Activated CD4-positive, alpha-beta T cell treated with anti-CD3 and anti-CD28 coated beads for 4 hours (primary cell): ENCODE data around the gene LMX1B.
"Not testable (repeated sequence)": the region's sequence is repeated elsewhere in the genome, so short reads cannot be mapped to it uniquely, and the experiment has no call there.

Experiments used
- DNase-seq, 2 donors: peaks; one replicate each; pipeline ENCODE4 v3.0.0-alpha.2; 2020

LMX1B gene

GRCh38 chr9:126722252-126722921 lies 108.7 kb downstream of the LMX1B start:
- peak; percentile 94 to 95 for DNase-seq

GRCh38 chr9:126722922-126723806 lies 109.4 kb downstream of the LMX1B start:
- peak; percentile 64 to 77 for DNase-seq

- DNase-seq, result no peak
Observed at GRCh38 chr9:126723807-126724172, 110.1 kb downstream of the LMX1B start.

- no peak for DNase-seq
Observed at GRCh38 chr9:126724226-126724625, 110.5 kb downstream of the LMX1B start.

- not testable (repeated sequence) for DNase-seq
Observed at GRCh38 chr9:126725485-126725884, 111.8 kb downstream of the LMX1B start.

- DNase-seq, result not testable (repeated sequence)
Observed at GRCh38 chr9:126728210-126728609, 114.5 kb downstream of the LMX1B start.

GRCh38 chr9:126730592-126730991 lies 116.9 kb downstream of the LMX1B start:
- DNase-seq, result not testable (repeated sequence)

GRCh38 chr9:126733005-126733404 lies 119.3 kb downstream of the LMX1B start:
- no peak for DNase-seq

- no peak for DNase-seq
Observed at GRCh38 chr9:126734877-126735276, 121.1 kb downstream of the LMX1B start.

GRCh38 chr9:126735482-126735881 lies 121.8 kb downstream of the LMX1B start:
- no peak for DNase-seq

- no peak for DNase-seq
Observed at GRCh38 chr9:126738553-126738952, 124.8 kb downstream of the LMX1B start.

- no peak for DNase-seq
Observed at GRCh38 chr9:126743041-126743440, 129.3 kb downstream of the LMX1B start.

GRCh38 chr9:126745574-126746411 lies 132.1 kb downstream of the LMX1B start:
- no peak for DNase-seq
